Measurements from ENCODE around the gene TRERF1.

TRERF1 gene

DNA sequence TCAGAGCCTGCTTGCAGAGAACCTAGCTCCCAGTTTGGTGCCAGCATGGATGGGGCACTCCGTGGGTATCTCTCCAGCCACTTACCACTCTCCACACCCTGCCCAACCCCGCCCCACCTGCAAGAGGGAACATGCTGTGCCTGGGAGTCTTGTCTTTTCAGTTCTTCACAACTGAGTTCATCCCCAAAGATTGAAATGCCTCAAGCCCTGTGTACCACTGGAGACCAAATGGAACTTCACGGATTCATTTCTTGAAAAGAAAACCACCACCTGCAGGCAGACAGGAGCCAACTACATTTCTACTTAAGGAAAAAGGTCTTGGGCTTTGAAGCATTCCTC, 50.1 kb downstream of the TRERF1 start:
- DNase-seq (ENCODE audit: low spot score): no peak
- in situ Hi-C loops (cut with MboI; ENCODE audit: low sequenced_read_pairs, unreplicated experiment): no loop called here
- TF ChIP-seq, protein P1, sequence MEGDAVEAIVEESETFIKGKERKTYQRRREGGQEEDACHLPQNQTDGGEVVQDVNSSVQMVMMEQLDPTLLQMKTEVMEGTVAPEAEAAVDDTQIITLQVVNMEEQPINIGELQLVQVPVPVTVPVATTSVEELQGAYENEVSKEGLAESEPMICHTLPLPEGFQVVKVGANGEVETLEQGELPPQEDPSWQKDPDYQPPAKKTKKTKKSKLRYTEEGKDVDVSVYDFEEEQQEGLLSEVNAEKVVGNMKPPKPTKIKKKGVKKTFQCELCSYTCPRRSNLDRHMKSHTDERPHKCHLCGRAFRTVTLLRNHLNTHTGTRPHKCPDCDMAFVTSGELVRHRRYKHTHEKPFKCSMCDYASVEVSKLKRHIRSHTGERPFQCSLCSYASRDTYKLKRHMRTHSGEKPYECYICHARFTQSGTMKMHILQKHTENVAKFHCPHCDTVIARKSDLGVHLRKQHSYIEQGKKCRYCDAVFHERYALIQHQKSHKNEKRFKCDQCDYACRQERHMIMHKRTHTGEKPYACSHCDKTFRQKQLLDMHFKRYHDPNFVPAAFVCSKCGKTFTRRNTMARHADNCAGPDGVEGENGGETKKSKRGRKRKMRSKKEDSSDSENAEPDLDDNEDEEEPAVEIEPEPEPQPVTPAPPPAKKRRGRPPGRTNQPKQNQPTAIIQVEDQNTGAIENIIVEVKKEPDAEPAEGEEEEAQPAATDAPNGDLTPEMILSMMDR (IDR thresholded peaks at IDR 0.05; ENCODE audit: borderline replicate concordance, control extremely low read depth, extremely low read depth, insufficient read depth, missing control alignments): no peak

DNA sequence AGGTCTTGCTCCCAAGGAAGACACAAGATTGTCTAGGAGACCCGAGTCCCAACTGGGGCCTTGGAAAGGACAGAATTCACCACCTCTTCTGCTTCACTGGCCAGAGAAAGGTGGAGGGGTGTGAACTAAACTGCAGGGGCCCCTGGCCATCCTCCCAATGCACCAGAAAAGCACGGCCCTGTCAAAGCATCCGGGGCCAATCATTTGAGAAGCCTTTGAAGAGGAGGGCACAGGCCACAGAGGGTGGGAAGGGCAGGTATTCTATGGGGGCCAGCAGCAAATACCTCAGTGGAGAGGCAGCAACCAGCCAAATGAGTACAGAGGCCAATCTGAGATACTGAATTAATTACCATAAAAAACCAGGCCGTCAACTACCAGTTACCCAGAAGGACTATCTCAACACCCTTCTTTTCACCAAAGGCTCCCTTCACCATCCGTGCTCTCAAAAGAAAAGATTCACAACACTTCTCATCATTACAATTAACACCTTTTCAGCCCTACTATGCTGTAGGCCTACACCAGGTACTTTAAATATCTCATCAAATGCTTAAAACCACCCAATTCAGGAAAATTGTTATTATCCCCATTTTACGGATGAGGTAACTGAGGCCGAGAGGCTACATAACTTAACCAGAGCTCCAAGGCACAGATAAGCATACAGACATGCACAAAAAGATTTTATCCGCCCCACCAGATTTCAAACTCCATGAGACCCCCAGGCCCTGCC, 50.7 kb downstream of the TRERF1 start:
- in situ Hi-C loops (cut with MboI; ENCODE audit: low sequenced_read_pairs, unreplicated experiment): no loop called here
- TF ChIP-seq, protein P1 (IDR thresholded peaks at IDR 0.05; ENCODE audit: borderline replicate concordance, control extremely low read depth, extremely low read depth, insufficient read depth, missing control alignments): no peak

DNA sequence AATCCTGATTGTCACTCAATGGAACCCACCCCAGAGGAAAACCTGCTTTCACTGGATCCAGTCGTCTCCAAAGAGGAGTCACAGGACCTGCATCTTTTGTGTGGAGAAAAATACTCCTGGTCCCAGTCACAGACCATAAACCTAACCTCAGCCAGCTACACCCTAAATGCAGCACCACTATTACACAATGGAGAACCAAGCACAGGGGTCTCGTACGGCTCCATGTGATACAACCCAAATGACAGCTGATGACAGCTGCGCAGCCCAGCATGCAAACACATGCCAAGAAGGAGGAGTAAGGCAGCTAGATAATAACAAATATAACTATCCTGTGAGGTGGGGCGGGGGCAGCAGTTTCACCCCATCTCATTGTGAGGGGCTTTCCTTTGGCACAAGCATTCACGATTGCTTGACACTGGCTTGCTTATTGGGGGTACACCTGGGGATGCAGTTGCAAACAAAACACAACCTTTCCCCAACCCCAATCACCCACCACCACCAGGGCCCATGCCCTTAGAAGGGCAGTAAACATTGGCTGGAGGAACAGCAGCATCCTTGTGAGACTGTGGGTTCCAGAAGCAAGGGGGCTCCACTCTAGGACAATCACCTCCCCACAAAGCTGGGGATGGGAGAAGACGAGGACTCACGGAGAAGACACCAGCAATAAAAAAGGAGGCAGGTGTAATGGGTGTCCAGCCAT, 51.5 kb downstream of the TRERF1 start:
- DNase-seq (ENCODE audit: low spot score): no peak
- TF ChIP-seq, protein P1 (IDR thresholded peaks at IDR 0.05; ENCODE audit: borderline replicate concordance, control extremely low read depth, extremely low read depth, insufficient read depth, missing control alignments): no peak
- in situ Hi-C loops (cut with MboI; ENCODE audit: low sequenced_read_pairs, unreplicated experiment): no loop called here

More for the DNA sequence above, 50.7 kb downstream of the TRERF1 start:
- no peak for DNase-seq (ENCODE audit: low spot score)

DNA sequence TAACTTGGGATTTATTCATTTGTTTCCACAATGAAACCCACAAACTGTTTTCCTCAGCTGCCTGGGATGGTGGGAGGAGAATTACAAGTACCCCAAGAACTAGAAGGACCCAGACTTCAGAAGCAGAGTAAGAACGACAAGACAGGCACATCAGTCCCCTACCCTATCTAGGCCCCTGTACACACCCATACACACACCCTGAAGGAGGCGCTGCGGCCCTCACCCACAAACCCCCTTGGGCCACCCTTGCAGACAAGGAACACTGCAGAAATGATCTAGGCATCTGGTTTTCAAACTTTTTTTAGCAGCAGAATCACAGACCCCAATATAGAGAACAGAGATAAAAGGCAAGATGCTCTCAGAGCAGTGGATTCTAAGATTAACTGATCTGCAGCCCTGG, 55.0 kb downstream of the TRERF1 start:
- TF ChIP-seq, protein P1 (IDR thresholded peaks at IDR 0.05; ENCODE audit: borderline replicate concordance, control extremely low read depth, extremely low read depth, insufficient read depth, missing control alignments): no peak
- DNase-seq (ENCODE audit: low spot score): no peak
- in situ Hi-C loops (cut with MboI; ENCODE audit: low sequenced_read_pairs, unreplicated experiment): no loop called here

DNA sequence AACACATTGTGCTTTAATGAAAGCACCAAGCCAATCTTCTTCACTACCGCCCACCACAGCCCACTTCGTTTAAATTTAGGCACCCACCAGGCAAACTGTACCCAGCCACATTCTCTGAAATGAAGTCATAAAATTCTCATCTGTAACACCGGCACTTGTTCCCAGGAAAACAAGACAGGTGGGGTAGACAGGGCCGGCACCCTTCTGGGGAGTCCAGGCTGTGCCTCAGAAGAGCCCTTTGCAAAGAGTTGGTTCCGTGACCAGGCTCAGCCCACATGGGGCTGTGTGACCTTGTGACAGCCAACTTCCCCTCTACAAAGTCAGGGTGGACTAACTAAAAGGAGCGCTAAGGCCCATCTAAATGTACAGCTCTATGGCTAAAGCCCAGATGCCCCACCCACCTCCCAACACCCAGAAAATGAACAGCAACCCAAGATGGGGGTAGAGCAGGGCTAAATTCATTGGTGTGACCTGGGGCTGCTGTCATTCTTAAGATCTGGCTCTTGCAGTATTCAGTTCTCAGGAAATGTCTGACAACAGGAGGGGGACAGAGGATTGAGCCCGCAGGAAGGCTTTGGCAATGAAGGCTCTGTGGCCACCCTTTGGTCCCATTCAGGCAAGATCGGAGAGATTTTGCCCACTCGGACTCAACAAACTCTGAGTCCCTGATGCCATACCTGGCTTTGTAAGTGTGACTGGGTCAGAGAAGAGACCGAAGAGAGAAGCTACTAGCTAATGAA, 56.7 kb downstream of the TRERF1 start:
- in situ Hi-C loops (cut with MboI; ENCODE audit: low sequenced_read_pairs, unreplicated experiment): no loop called here

DNA sequence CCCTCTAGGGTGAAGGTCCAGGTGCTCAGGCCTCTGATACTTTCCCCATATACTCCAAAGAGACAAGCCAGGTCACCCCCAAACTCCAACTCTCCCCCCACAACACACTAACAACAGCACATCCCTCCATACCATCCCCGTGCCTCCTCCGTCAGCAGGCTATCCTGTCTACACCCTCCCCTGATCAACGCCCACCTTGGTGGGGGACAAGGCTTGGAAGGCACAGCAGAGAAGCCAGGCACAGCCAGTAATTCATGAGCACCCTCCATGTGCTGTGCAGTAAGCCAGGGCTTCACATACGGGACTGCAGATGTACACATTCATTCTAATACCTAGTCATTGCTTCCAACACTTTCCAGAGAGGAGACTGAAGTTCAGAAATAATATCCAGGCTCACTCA, 57.6 kb downstream of the TRERF1 start:
- no peak for DNase-seq (ENCODE audit: low spot score)
- TF ChIP-seq, protein P1 (IDR thresholded peaks at IDR 0.05; ENCODE audit: borderline replicate concordance, control extremely low read depth, extremely low read depth, insufficient read depth, missing control alignments): no peak
- in situ Hi-C loops (cut with MboI; ENCODE audit: low sequenced_read_pairs, unreplicated experiment): no loop called here

More for the DNA sequence above, 56.7 kb downstream of the TRERF1 start:
- TF ChIP-seq, protein P1 (IDR thresholded peaks at IDR 0.05; ENCODE audit: borderline replicate concordance, control extremely low read depth, extremely low read depth, insufficient read depth, missing control alignments): no peak
- no peak for DNase-seq (ENCODE audit: low spot score)

All from GM13976 (cell line).